IMR-90 (cell line): Measurements from ENCODE around the gene NPIPB8.
"Not testable (repeated sequence)": the region's sequence is repeated elsewhere in the genome, so short reads cannot be mapped to it uniquely, and the experiment has no call there.

Source experiments
- CEBPB ChIP-seq: IDR thresholded peaks from 2 replicates; pipeline ENCODE4 v1.6.1; 2012; ENCODE audit warnings: low read depth, low read length, improper control_type of control experiment
- CTCF ChIP-seq: conservative IDR thresholded peaks from 2 replicates; pipeline ENCODE4 v1.5.1; 2012; ENCODE audit warnings: mild to moderate bottlenecking, low read depth, low read length, improper control_type of control experiment
- FOS ChIP-seq: fragments of 150-350 bp; IDR thresholded peaks from 2 replicates; pipeline ENCODE4 v1.6.1; 2016; ENCODE audit warnings: low read depth, low read length
- MAFK ChIP-seq: IDR thresholded peaks from 2 replicates; pipeline ENCODE4 v1.6.1; 2012; ENCODE audit warnings: low read depth, low read length, improper control_type of control experiment
- POLR2A ChIP-seq: IDR thresholded peaks from 2 replicates; pipeline ENCODE4 v1.6.1; 2012; ENCODE audit warnings: mild to moderate bottlenecking, low read depth, low read length
- RAD21 ChIP-seq: IDR thresholded peaks from 2 replicates; pipeline ENCODE4 v1.6.1; 2012; ENCODE audit warnings: low read length, improper control_type of control experiment
- SMC3 ChIP-seq: fragments of 150-350 bp; IDR thresholded peaks from 2 replicates; pipeline ENCODE4 v1.6.1; 2016; ENCODE audit warnings: low read depth, mild to moderate bottlenecking, antibody characterized with exemption, low read length, moderate library complexity
- USF2 ChIP-seq: fragments of 150-350 bp; IDR thresholded peaks from 2 replicates; pipeline ENCODE4 v1.6.1; 2017; ENCODE audit warnings: mild to moderate bottlenecking, antibody characterized with exemption, low read length, low read depth

- not testable (repeated sequence) for TF ChIP-seq POLR2A, CTCF, USF2, FOS, RAD21, CEBPB, MAFK, SMC3
These were observed 62.5 kb downstream of the NPIPB8 start for GRCh38 chr16:28700349-28700748.
